SKM-1 treated with dmso at 0.1 percent for 144 hours (cell line): ENCODE results near the gene AGAP1.

ENCODE experiments used
- DNase-seq: peaks from one replicate; lab custom pipeline; 2025; ENCODE audit not compliant: unreplicated experiment; lab: John Stamatoyannopoulos, UW

The AGAP1 gene

DNA sequence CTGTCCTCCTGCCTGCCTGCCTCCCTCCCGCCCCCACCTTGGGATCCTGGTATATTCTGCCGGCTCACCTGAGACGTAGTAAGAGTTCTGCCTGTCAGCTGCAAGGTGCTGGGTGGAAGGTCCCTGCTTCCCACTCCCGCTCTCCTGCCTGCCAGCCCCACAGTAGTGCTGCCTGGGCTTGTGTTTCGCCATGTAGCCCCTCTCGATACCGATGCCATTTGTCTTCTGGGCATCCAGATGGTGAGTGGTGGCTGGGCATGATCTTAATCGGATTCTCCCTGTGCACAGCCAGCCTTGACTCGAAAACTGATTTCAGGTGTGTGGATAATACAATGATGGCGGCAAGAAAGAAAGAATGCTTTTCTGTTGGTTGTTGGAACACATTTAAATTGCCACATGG lies 184.9 kb downstream of the AGAP1 start:
- DNase-seq = no peak

DNA sequence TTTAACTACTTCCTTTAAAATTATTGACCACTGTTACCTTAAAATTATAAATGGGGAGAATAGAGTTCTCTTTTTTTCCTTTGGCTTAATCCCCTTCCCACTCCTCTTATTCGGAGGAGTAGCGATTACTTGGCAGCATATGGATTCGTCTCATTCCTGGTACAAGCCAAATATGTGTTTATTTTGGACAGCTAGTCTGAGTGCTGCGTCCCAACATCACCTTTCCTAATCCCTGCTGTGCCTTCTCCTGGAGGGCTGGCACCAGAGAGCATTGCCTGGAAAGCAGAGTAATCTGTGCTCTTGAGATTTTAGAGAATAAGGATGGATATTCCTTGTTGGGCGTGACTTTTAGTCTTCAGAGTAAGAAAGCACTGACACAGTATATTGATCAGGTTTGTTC lies 185.6 kb downstream of the AGAP1 start:
- DNase-seq = no peak

DNA sequence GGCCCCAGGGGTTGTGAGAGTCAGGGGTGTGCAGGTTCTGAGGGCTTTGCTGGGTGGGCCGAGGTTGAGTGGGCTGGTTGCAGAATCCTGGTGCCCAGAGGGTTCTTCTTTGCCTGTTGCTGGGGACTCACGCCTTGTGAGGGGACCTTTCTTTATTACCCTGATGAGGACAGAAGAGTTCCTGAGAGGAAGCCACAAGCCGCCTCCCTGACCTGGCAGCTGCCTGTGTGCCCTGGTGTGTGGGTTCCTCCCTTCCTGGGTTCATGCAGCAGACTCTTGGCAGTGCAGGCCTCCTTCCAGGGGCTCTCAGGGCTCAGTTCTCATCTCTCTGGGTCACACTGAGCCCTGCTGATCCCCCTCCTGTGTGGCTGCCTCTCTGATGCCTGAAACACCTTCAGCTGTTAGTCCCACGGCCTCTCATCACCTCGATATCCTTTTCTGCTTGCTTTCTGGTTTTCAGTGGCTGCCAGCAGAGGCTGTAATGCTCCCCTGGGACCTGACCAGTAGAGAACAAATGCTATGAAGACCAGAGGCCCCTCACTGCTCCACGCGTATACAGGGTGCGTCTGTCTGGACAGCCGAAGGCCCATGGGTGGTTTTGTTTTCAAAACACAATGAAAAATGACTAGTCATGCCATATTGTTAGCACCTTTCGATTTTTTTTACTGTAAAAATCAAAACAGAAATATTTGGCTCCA lies 191.3 kb downstream of the AGAP1 start:
- DNase-seq = no peak

DNA sequence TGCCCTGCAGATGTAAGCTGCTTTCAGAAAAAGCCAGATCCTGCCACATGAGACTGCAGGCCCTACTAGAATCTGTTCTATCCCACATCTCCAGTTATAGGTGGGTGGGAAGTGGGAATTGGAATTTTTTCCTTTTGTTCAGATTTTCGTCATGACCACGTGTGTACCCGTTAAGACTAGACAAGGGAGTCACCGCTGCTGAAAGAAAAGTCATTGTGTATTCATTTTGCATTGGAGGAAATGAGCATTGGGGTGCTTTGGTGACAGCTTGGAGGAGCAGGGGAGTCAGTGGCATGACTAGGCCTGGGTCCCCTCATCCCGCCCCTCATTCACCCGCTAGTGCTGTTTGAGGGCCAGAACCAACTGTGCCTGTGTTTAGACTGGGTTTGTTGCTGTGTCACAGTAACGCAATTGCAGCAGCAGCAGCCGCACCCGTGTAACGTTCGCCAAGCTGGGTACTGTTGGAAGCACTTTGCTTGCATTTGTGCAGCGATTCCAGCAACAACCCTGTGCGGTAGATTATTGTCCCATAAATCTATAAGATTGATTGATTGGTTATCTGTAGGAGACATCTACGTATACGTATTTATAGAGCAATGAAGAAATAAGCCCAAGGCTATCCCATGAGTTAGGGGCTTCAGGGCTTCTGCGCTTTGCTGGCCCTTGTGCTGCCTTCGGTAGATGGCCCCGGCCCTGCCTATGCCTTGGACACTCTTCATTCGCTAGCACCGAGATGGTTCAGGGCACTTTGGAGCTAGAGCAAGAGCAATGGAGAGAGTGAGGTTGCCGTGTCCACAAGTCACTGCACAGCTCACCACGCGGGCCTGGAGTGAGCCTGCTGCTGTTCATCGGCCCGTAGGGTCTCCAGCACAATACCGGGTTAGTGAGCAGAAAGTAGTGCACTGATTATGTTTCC lies 194.9 kb downstream of the AGAP1 start:
- no peak for DNase-seq

DNA sequence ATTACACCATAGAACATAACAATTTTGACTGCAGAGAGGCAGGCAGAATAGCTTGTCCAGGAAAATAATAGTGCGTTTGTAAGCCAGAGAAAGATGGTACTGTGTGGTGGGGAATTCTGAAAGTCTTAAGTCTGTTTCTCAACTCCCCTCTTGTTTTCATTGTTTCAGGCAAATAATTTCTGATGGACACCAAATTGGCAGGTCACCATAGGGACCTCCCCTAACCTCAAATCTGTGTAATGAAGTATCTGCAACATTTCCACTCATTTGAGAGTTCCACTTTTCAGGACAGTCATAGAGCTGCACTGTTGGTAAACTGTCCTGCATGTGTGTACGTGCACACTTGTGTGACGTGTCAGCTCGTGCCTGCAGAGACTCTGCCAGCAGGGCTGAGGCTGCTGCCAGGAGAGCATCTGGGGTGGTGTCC lies 195.6 kb downstream of the AGAP1 start:
- DNase-seq = no peak

DNA sequence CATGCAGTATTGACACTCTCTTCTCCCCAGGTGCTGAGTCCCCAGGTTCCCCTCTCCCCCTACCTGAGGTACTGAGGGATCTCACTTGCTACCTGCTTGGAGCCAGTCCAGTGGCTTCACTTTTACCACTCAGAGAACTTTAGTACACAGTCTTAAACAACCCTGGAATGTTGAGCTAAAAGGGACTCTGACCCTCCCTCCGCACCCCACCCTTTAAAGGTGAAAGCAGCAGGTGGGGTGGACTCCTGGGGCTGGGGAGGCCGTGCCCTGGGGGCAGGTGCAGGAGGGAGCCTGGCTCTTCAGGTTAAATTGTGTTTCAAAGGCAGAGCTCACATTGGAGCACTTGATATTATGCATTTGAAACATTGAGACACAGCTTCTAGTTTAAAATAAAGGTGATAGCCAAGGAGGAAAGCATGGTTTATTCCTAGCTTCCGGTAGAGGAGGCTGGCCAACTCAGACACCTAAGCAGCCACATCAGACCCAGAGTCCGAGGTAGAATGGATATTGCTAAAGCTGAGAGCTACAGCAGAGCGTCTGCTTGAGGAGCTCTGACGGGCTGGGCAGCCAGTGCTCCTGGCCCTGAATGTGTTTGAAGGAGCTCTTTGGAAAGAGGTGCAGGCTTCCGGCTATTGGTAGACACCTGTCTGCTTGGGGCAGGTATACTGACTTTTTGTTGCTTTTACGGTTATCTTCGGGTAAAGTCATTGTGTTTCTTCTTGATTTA lies 196.4 kb downstream of the AGAP1 start:
- DNase-seq = no peak

DNA sequence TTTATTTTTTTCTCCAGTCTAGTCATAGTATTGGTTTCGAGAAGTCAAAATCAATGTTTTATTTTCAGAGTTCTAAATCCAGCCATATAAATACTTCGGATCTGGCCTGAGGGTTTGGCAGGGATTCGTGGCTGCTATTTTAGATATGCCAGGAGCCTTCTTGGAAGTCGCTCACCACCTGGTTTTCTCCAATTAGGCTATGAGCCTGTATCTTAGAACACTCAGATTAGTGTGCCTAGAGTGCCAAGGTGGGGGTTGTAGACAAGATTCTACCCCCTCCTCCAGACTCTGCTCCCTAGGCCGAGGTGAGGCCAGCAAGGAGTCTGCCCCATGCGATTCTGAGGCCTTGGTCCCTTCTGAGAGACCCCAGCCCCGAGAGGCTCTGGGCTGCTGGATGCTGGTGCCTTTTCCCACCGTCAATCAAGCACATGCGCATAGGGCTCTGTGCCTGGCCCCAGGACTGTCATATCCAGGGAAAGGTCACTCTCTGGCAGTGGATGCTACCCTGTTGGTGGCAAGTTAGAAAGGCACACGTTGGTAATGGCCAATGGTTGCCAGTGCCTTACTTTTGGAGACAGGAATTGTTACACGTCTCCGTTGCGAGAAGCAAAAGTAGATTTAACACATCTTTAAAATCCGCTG lies 197.1 kb downstream of the AGAP1 start:
- no peak for DNase-seq

DNA sequence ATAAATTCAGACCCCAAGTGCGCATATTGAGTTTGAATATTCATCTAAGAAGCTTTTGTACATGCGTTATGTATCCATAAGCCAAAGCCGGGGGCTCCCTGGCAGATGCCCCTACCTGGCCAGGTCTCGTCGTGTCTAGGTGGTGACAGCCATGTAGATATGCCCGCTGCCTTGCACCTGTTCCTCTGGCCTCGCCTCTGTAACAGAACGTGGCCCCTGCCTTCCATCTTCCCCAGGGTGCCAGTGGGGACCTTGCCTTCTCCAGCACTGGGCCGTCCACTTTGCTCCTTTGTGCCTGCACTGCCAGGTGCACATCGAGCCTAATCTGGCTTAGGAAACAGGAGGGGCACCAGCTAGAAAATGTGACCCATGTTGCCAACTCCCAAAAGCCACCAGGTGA lies 198.2 kb downstream of the AGAP1 start:
- DNase-seq = no peak

DNA sequence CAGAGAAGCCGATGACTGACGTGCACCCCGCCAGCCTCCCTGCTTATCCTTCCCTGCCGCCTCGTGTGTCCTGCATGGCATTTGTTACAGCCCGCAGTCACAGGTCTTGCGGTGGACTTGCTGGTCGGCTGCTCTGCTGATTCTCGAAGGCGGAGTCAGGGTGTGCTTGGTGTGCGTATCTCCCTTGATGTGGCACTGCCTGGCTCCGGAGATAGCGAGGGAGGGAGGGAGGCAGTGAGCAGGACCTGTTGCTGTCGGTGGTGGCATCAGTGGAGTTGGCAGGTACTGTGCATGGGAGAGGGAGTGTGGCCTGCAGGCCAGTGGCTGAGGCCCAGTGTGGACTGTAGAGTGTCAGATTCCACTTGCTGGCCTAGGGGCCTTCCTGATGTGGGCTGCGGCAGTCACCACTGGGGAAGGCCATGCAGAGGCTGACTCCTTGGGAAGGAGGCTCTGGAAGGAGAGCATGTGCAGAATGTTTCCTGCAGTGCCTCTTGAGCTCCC lies 198.9 kb downstream of the AGAP1 start:
- no peak for DNase-seq

DNA sequence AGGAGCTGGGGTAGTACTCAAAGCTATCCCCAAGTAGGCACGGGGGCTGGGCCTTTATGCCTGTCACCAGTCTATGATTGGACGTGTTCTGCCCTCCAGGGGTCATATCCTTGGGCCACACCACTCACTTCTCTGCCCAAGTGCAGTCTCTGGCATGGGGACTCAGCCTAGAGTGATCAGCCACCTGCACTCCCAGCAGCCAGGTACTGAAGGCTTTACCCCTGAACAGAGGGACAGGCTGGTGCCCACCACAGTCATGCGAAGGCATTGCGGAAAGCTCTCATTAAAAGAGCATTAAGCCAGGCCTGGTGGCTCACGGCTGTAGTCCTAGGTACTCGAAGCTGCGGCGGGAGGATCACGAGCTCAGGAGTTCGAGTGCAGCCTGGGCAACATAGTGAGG lies 199.4 kb downstream of the AGAP1 start:
- no peak for DNase-seq

DNA sequence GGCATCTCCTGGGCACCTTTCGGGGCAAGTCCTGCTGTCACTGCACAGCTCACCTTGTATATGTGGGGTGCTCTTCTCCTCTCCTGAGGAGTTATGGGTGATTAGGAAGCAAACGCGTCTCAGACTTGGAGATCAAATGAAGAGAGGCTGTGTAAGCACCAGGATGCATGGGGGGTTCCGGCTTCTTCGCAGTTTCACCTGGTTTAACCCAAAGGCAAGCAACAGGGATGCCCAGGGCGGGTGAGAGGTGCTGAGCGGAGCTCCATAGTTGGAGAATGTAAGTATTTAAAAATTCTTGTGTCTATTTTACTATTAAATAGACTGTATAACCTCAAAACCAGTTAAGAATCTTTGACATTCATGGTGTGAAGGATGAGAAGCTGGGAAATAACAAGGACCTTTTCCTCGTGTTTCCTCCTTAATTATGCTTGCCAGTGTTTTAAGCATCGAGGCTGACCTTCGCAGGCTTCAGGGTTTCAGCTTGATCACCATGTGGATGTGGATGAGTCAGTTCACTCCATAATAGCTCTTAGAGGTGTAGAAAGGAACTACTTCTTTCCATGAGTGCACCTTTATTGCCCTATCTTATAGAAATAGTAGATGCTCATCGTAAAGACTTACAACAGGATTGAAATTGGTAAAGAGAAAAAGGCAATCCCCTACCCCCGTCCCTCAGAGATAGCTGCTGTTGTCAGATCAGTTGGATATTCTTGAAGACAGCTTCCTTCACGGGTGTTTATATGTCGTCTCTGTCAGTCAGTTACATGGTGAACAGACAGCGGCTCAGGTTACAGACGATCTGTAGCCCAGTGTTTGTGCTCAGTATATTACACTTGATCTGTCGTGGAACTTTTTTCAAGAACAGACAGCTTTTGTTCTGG lies 201.1 kb downstream of the AGAP1 start:
- no peak for DNase-seq

DNA sequence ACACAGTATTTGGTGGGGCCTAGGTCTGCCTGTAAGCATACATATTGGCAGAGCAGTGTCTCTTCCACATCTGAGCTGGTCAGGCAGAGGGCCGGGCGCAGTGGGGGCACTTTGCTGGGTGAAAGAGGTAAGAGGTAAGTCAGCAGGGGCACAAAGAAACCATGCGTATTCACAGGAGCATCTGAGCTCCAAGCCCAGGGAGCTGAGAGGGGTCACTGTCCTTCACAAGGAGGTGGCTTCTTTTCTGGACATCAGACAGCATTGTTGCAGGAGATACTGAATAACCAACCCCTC lies 201.7 kb downstream of the AGAP1 start:
- DNase-seq = no peak

DNA sequence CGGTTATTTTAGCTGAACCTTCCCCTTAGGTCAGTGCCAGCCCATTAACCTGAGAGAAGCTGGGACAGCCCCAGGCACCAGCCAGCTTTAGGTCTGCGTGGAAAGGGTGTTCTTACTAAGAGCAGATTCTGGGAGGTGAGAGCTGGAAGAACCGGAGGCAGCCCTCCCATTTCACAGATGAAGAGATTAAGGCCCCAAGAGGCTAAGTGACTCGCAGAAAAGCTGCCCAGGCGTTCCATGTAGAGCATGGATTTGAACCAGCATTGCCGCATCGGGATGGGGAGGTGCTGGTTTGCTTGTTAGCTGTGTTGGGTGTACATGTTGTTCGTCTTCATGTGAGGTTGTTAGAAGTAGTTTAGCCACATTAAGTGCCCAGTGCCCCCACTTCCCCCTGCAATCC lies 203.2 kb downstream of the AGAP1 start:
- DNase-seq = no peak

DNA sequence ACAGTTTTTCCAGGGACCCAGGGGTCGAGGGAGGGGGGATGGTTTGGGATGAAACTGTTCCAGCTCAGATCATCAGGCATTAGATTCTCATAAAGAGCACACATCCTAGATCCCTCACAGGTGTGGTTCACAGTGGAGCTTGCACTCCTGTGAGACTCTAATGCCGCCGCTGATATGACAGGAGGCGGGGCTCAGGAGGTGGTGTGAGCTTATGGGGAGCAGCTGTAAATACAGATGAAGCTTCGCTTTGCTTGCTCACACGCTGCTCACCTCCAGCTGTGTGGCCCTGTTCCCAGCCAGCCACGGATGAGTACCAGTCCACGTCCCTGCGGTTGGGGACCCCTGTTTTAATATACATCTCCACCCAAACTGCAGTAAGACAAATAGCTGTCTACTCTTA lies 204.2 kb downstream of the AGAP1 start:
- DNase-seq = no peak

DNA sequence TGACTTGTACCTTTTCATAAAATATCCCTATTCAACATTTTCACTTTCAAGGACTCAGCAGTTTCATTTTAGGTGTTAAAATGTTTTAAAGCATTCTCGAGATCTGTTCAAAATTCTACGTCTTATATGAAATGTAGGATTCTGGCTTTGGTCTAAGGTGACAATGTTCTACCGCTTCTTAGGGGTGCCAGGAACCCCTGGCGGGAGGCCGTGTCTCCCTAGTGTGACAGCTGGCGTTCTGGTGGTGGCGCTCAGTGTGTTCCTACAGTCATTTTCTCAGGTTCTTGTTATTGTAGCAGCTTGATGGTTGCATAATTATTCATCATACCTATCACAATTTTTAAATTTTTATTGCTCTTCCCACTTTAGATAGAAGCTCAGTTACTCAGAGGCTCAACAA lies 204.6 kb downstream of the AGAP1 start:
- DNase-seq = no peak

DNA sequence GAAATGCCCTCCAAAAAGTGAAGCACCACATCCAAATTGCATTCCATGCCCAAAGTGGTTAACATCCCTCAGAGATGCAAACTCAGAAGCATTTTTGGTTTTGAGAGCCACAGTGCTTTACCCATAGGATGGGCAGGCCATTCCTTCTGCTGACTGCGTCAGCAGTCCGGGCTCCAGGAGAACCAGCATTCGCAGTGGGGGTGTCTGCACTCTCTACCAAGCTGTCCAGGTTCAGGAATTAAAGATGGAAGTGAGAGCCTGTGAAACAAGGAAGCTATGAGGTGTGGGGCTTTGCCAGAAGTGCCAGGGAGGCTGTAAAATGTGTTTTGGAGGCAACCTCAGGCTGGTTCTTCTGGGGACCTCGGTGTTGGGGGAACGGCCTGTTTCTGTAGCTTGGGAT lies 205.7 kb downstream of the AGAP1 start:
- no peak for DNase-seq

DNA sequence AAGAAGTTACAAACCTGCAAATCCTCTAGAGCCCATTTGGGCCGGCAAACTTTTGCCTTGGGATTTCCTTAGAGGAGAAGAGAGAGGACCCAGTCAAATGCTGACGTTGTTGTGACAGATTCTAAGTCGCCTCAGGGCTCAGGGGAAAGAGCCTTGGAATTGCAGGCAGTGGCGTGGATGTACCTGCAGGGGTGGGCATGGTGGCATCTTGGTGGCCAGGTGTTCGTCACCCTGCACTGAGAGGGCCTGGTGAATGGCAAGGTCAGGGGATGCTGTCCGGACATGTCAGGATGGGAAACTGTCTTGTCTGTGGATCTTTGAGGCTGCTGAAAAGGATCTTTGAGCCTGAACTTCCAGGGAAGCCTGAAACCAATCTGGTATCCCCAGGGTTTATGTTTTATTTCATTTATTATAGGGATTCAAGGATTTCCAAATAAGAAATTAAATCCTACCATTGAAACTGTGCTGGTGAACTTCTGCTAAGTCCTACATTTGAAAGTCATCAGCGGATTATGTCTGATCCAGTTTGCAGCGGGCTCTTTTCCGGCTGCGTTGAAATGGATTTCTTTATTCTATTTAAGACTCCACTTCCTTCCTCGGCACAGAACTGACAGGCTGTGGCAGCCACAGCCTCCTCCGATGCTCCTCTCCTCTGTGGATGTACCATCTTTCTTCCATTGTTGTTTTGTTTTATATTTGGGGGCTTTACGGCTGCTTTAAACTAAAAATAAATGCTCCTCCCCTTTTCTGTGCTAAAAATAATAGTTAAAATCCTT lies 207.6 kb downstream of the AGAP1 start:
- no peak for DNase-seq

DNA sequence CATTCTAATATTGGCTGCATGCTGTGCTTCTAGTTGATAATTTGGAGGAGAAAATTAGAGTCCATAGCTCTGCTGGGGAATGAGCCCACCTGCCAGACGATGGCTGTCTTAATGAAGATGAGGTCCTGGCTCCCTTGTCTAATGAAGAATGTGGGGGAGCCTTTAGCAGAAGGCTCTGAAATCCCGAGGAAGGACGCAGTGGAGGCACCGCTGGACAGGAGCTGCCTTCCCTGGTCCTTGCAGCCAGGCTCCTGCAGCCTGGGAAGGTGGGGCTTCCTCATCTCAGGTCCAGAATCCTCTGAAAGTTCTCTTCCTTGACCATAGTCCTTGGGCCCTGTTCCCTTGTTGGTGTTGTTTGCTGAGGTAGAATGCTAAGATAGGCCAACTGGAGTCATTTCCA lies 208.3 kb downstream of the AGAP1 start:
- no peak for DNase-seq

DNA sequence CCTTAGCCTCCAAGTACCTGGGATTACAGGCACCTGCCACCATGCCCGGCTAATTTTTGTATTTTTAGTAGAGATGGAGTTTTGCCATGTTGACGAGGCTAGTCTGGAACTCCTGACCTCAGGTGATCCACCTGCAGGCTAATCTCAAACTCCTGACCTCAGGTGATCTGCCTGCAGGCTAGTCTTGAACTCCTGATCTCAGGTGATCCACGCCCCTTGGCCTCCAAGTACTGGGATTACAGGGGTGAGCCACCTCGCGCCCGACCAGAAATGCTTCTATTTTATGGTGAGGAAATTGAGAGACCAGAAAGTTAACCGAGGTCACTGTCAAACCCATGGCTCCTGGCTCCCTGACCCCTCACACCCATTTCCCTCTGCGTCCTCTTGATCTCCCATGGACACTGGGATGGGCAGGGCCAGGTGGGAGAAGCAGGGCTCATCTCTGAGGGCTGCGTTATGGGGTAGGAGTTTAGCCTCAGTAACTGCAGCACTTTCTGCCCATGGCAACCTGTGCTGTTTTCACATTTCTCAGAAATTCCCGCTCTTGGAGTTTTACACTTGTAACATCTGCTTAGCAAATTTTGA lies 210.0 kb downstream of the AGAP1 start:
- DNase-seq = no peak
